HG03103 (cell line): Measurements from ENCODE around the gene DPYSL5.

Experiments used
- ATAC-seq: cut with Tn5 transposase; IDR thresholded peaks from one replicate; pipeline ENCODE4 v1.9.1; 2021; ENCODE audit warnings: low read depth; ENCODE audit not compliant: unreplicated experiment

The DPYSL5 gene

GRCh38 chr2:26843041-26843440 is 4.9 kb upstream of the DPYSL5 start:
- ATAC-seq: no peak

- no peak for ATAC-seq
These were observed 2.9 kb upstream of the DPYSL5 start for GRCh38 chr2:26845021-26845420.

- ATAC-seq: no peak
These were observed 1.3 kb upstream of the DPYSL5 start for GRCh38 chr2:26846334-26847306.

GRCh38 chr2:26847307-26847654 is 651 bp upstream of the DPYSL5 start:
- ATAC-seq: no peak

- no peak for ATAC-seq
These were observed 564 bp downstream of the DPYSL5 start for GRCh38 chr2:26848336-26849055.

- ATAC-seq: no peak
These were observed 1.4 kb downstream of the DPYSL5 start for GRCh38 chr2:26849056-26849999.

- no peak for ATAC-seq
These were observed 2.1 kb downstream of the DPYSL5 start for GRCh38 chr2:26850000-26850431.

GRCh38 chr2:26850505-26850904 is 2.6 kb downstream of the DPYSL5 start:
- ATAC-seq: no peak

- no peak for ATAC-seq
These were observed 4.7 kb downstream of the DPYSL5 start for GRCh38 chr2:26852405-26853306.

GRCh38 chr2:26853751-26854150 is 5.8 kb downstream of the DPYSL5 start:
- ATAC-seq: no peak

GRCh38 chr2:26854283-26854827 is 6.4 kb downstream of the DPYSL5 start:
- no peak for ATAC-seq

GRCh38 chr2:26855466-26855865 is 7.5 kb downstream of the DPYSL5 start:
- ATAC-seq: no peak

GRCh38 chr2:26859622-26860021 is 11.7 kb downstream of the DPYSL5 start:
- no peak for ATAC-seq

GRCh38 chr2:26860211-26860850 is 12.4 kb downstream of the DPYSL5 start:
- ATAC-seq: no peak

GRCh38 chr2:26861610-26862224 is 13.8 kb downstream of the DPYSL5 start:
- no peak for ATAC-seq

- ATAC-seq: no peak
These were observed 16.3 kb downstream of the DPYSL5 start for GRCh38 chr2:26864226-26864625.

- no peak for ATAC-seq
These were observed 16.7 kb downstream of the DPYSL5 start for GRCh38 chr2:26864646-26865045.

GRCh38 chr2:26870585-26871095 is 22.7 kb downstream of the DPYSL5 start:
- no peak for ATAC-seq
